ENCODE results near the gene FAU.

Gene FAU

DNA sequence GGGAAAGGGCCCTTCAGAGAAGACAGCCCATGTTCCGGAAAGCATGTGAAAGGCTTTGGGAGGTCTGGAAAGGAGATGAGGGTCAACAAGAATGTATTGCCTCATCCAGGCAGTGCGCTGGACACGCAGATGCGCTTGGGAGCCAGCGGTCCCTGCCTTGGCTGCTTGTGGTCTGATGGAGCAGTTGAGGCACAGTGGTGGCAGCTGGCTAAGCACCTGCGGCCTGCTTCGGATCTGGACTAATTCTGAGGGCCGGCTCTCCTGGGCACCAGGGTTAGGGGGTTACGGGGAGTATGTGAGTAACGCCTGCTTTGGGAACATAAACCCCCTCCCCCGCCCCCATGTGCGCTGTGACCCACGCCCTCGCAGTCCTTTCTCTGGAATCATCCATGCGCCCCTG lies 14.9 kb downstream of the FAU start:
- no peak for DNase-seq (ENCODE audit: low spot score)

GRCh38 chr11:65104628-65105027 lies 17.3 kb downstream of the FAU start:
- DNase-seq (ENCODE audit: low spot score), result no peak

- DNase-seq (ENCODE audit: low spot score), result no peak
Measured at GRCh38 chr11:65103476-65103875, 18.5 kb downstream of the FAU start.

- no peak for DNase-seq (ENCODE audit: low spot score)
Measured at GRCh38 chr11:65102142-65103095, 19.5 kb downstream of the FAU start.

GRCh38 chr11:65100674-65101350 lies 21.1 kb downstream of the FAU start:
- DNase-seq (ENCODE audit: low spot score), result no peak

DNA sequence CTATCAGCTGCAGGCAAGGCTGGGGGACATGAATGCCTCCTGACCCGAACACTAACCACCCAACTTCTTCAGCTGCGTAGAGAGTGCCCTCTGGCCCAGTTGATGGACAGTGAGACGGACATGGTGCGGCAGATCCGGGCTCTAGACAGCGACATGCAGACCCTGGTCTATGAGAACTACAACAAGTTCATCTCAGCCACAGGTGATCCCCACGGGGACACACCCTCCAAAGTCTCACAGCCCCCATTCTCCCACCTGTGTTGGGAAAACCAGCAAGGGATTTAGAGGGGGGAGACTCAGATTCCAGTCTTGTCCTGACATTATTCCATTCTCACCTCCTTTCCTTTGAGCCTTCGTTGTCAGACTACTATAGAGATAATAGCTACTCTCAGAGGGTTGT lies 25.0 kb downstream of the FAU start:
- no peak for DNase-seq (ENCODE audit: low spot score)

GRCh38 chr11:65095974-65096806 lies 25.7 kb downstream of the FAU start, which contains the start of gene VPS51:
Gene VPS51 (plus strand): TSS chr11:65096214. CDS start chr11:65096251, 37 bp downstream.
- peak; percentile 91 for DNase-seq (ENCODE audit: low spot score)

- DNase-seq (ENCODE audit: low spot score), result no peak
Measured at GRCh38 chr11:65095427-65095826, 26.5 kb downstream of the FAU start.

GRCh38 chr11:65090628-65091027 lies 31.3 kb downstream of the FAU start:
- no peak for DNase-seq (ENCODE audit: low spot score)

DNA sequence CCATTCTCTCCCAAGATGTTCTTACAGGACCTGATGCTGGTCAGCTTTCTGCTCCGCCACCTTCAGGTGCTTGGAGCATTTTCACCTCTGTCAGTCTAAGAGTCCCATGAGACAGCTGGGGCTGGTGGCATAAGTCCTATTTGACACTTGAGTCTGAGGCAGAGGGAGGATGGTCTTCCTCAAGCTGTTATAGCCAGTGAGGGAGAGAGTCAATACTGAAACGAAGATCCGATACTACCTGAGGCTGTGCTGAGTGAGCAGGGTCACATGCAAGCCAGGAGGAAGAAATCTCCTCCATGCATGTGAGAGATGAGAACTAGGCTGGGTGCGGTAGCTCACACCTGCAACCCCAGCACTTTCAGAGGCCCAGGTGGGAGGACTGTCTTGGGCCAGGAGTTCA lies 32.3 kb downstream of the FAU start:
- no peak for DNase-seq (ENCODE audit: low spot score)

DNA sequence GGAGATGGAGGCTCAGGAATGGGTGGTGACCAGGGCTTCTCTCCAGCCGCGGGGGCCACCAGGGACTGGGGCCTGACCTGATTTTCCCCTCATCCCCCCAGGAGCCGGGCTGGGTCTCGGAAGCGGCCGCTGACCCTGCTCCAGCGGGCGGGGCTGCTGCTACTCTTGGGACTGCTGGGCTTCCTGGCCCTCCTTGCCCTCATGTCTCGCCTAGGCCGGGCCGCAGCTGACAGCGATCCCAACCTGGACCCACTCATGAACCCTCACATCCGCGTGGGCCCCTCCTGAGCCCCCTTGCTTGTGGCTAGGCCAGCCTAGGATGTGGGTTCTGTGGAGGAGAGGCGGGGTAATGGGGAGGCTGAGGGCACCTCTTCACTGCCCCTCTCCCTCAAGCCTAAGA lies 34.1 kb downstream of the FAU start:
- DNase-seq (ENCODE audit: low spot score), result no peak

- no peak for DNase-seq (ENCODE audit: low spot score)
Measured at GRCh38 chr11:65087216-65087615, 34.7 kb downstream of the FAU start.

DNA sequence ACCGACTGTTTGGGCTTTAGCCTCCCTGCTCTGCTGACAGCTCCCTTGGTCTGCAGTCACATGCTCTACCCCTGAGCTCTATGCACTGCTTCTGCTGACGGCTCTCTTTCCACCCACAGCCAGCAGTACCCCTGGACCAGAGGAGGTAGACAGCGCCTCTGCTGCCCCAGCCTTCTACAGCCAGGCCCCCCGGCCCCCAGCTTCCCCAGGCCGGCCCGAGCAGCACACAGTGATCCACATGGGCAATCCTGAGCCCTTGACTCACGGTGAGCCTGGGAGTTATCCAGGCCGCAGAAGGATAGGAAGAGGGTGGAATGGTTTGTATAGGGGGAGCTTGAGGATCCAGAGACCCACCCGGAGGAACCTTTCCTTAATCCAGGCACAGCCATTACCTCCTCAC lies 35.1 kb downstream of the FAU start:
- no peak for DNase-seq (ENCODE audit: low spot score)

DNA sequence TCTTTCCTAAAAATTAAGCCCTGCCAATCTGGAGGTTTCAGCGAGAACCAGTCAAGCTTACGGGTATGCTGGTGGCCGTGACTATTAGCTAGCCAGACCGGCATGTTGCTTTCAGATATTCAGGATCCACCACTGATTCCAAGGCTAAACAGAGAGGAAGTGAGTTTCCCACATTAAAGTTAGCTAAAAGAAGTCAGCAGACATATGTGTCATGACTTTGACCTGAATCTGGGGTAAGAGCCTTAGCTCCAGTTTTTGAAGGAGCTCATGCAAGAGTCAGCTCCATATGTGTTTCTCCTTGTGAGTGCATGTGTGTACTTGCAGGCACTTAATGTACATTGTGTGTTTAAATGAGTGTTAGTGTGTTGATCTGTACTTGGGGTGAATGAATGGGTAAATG lies 36.5 kb downstream of the FAU start:
- no peak for DNase-seq (ENCODE audit: low spot score)

- no peak for DNase-seq (ENCODE audit: low spot score)
Measured at GRCh38 chr11:65084598-65085375, 37.1 kb downstream of the FAU start.

GRCh38 chr11:65083834-65084597 lies 37.9 kb downstream of the FAU start, which contains the start of the genes CDCA5 and ZFPL1:
Gene CDCA5 (minus strand): TSS chr11:65084040. CDS start chr11:65083978, 62 bp downstream.
Gene ZFPL1 (plus strand): TSS chr11:65084222. CDS start chr11:65084699, 477 bp downstream.
- DNase-seq (ENCODE audit: low spot score), result peak; percentile 97

- DNase-seq (ENCODE audit: low spot score), result no peak
Measured at GRCh38 chr11:65083134-65083833, 38.6 kb downstream of the FAU start.

- no peak for DNase-seq (ENCODE audit: low spot score)
Measured at GRCh38 chr11:65078786-65079342, 43.1 kb downstream of the FAU start.

DNA sequence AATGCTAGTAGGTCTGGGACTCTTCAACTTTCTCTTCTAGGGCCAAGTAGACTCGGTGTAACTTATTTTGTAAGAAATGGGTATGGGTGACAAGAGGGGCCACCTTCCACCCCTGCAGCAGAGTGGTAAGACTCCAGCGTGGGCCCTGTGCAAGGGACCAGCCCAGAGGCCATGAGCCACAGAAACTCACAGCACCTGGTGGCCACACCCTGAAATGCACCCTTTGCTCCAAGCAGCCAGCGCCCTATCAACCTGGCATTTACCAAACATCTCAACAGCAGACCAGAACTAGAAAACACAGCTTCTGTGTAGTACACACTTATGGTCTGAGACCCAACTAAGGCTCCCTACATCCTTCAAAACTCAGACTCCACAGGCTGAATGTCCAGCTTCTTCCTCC lies 43.8 kb downstream of the FAU start:
- peak; percentile 43 for DNase-seq (ENCODE audit: low spot score)

- DNase-seq (ENCODE audit: low spot score), result no peak
Measured at GRCh38 chr11:65077451-65077850, 44.5 kb downstream of the FAU start.
